IPS-15b (cell line): Measurements from ENCODE around the gene MFSD6L.

Experiments used
- H3K27me3 ChIP-seq: one replicate; pipeline ENCODE4 v1.6.1; 2013; ENCODE audit warnings: low read length; ENCODE audit not compliant: control insufficient read depth, insufficient read depth
- H3K36me3 ChIP-seq: one replicate; pipeline ENCODE4 v1.6.1; 2013; ENCODE audit warnings: low read length; ENCODE audit not compliant: control insufficient read depth, insufficient read depth
- H3K4me1 ChIP-seq: one replicate; pipeline ENCODE4 v1.6.1; 2013; ENCODE audit warnings: mild to moderate bottlenecking, low read length; ENCODE audit not compliant: control insufficient read depth, insufficient read depth
- H3K4me3 ChIP-seq: one replicate; pipeline ENCODE4 v1.5.1; 2013; ENCODE audit warnings: low read depth, low read length
- H3K9ac ChIP-seq: one replicate; pipeline ENCODE4 v1.6.1; 2013; ENCODE audit warnings: low read depth, mild to moderate bottlenecking, low read length
- H3K9me3 ChIP-seq: one replicate; pipeline ENCODE4 v1.6.1; 2013; ENCODE audit warnings: mild to moderate bottlenecking, low read length; ENCODE audit not compliant: control insufficient read depth, insufficient read depth

Gene MFSD6L

GRCh38 chr17:8798846-8799569, at the start of gene MFSD6L:
TSS of gene MFSD6L (minus strand) at chr17:8799365. CDS start at chr17:8799120, 245 bp downstream.
- H3K9ac ChIP-seq = peak within 1 kb of the TSS; percentile 60
- peak within 1 kb of the TSS; percentile 82 for H3K4me3 ChIP-seq
- no peaks in the 10 kb centered on the region for H3K9me3 ChIP-seq
- no peaks in the 10 kb centered on the region for H3K27me3 ChIP-seq
- no peaks in the 10 kb centered on the region for H3K36me3 ChIP-seq
- H3K4me1 ChIP-seq = peaks cover 4% of the 10 kb centered on the region

GRCh38 chr17:8847891-8848290, 48.7 kb upstream of the MFSD6L start:
- H3K4me3 ChIP-seq = no peak overlapping the region
- H3K36me3 ChIP-seq = no peaks in the 10 kb centered on the region
- peaks cover 4% of the 10 kb centered on the region for H3K4me1 ChIP-seq

GRCh38 chr17:8846768-8847211, 47.6 kb upstream of the MFSD6L start:
- no peaks in the 10 kb centered on the region for H3K27me3 ChIP-seq
- no peaks in the 10 kb centered on the region for H3K9me3 ChIP-seq
- no peak overlapping the region for H3K9ac ChIP-seq
- peaks cover 4% of the 10 kb centered on the region for H3K4me1 ChIP-seq
- H3K4me3 ChIP-seq = no peak overlapping the region
- no peaks in the 10 kb centered on the region for H3K36me3 ChIP-seq

More at GRCh38 chr17:8847891-8848290, 48.7 kb upstream of the MFSD6L start:
- Histone ChIP-seq H3K9ac (no peak overlapping the region), H3K9me3 (no peaks in the 10 kb centered on the region), H3K27me3 (no peaks in the 10 kb centered on the region)

GRCh38 chr17:8844229-8845218, 45.4 kb upstream of the MFSD6L start:
- no peaks in the 10 kb centered on the region for H3K36me3 ChIP-seq
- H3K4me3 ChIP-seq = no peak overlapping the region
- H3K9ac ChIP-seq = no peak overlapping the region
- peaks cover 3% of the 10 kb centered on the region for H3K4me1 ChIP-seq
- H3K27me3 ChIP-seq = no peaks in the 10 kb centered on the region
- H3K9me3 ChIP-seq = no peaks in the 10 kb centered on the region

GRCh38 chr17:8843344-8843743, 44.2 kb upstream of the MFSD6L start:
- Histone ChIP-seq H3K36me3 (no peaks in the 10 kb centered on the region), H3K9me3 (no peaks in the 10 kb centered on the region), H3K9ac (no peak overlapping the region), H3K27me3 (no peaks in the 10 kb centered on the region), H3K4me1 (peaks cover 4% of the 10 kb centered on the region), H3K4me3 (no peak overlapping the region)

- H3K9ac ChIP-seq = no peak overlapping the region
- H3K9me3 ChIP-seq = no peaks in the 10 kb centered on the region
- no peaks in the 10 kb centered on the region for H3K27me3 ChIP-seq
- peaks cover 9% of the 10 kb centered on the region for H3K4me1 ChIP-seq
- no peak overlapping the region for H3K4me3 ChIP-seq
- no peaks in the 10 kb centered on the region for H3K36me3 ChIP-seq
Measured at GRCh38 chr17:8841844-8842243, 42.7 kb upstream of the MFSD6L start.

GRCh38 chr17:8839410-8839935, 40.3 kb upstream of the MFSD6L start:
- no peaks in the 10 kb centered on the region for H3K27me3 ChIP-seq
- H3K9ac ChIP-seq = no peak overlapping the region
- no peaks in the 10 kb centered on the region for H3K36me3 ChIP-seq
- H3K4me1 ChIP-seq = peaks cover 8% of the 10 kb centered on the region
- no peaks in the 10 kb centered on the region for H3K9me3 ChIP-seq
- H3K4me3 ChIP-seq = no peak overlapping the region

- no peaks in the 10 kb centered on the region for H3K9me3 ChIP-seq
- no peaks in the 10 kb centered on the region for H3K27me3 ChIP-seq
- H3K36me3 ChIP-seq = no peaks in the 10 kb centered on the region
- peaks cover 8% of the 10 kb centered on the region for H3K4me1 ChIP-seq
- no peak overlapping the region for H3K9ac ChIP-seq
- H3K4me3 ChIP-seq = no peak overlapping the region
Measured at GRCh38 chr17:8838551-8839095, 39.5 kb upstream of the MFSD6L start.

- no peak overlapping the region for H3K9ac ChIP-seq
- no peaks in the 10 kb centered on the region for H3K27me3 ChIP-seq
- H3K4me1 ChIP-seq = peaks cover 8% of the 10 kb centered on the region
- no peak overlapping the region for H3K4me3 ChIP-seq
- no peaks in the 10 kb centered on the region for H3K36me3 ChIP-seq
- H3K9me3 ChIP-seq = no peaks in the 10 kb centered on the region
Measured at GRCh38 chr17:8837563-8838075, 38.5 kb upstream of the MFSD6L start.

GRCh38 chr17:8836821-8837562, 37.8 kb upstream of the MFSD6L start:
- no peaks in the 10 kb centered on the region for H3K36me3 ChIP-seq
- no peak overlapping the region for H3K9ac ChIP-seq
- no peaks in the 10 kb centered on the region for H3K9me3 ChIP-seq
- H3K27me3 ChIP-seq = no peaks in the 10 kb centered on the region
- peaks cover 8% of the 10 kb centered on the region for H3K4me1 ChIP-seq
- H3K4me3 ChIP-seq = no peak overlapping the region
